ENCODE results near the gene NDUFC1.
"Not testable (repeated sequence)": the region's sequence is repeated elsewhere in the genome, so short reads cannot be mapped to it uniquely, and the experiment has no call there.

NDUFC1 gene

DNA sequence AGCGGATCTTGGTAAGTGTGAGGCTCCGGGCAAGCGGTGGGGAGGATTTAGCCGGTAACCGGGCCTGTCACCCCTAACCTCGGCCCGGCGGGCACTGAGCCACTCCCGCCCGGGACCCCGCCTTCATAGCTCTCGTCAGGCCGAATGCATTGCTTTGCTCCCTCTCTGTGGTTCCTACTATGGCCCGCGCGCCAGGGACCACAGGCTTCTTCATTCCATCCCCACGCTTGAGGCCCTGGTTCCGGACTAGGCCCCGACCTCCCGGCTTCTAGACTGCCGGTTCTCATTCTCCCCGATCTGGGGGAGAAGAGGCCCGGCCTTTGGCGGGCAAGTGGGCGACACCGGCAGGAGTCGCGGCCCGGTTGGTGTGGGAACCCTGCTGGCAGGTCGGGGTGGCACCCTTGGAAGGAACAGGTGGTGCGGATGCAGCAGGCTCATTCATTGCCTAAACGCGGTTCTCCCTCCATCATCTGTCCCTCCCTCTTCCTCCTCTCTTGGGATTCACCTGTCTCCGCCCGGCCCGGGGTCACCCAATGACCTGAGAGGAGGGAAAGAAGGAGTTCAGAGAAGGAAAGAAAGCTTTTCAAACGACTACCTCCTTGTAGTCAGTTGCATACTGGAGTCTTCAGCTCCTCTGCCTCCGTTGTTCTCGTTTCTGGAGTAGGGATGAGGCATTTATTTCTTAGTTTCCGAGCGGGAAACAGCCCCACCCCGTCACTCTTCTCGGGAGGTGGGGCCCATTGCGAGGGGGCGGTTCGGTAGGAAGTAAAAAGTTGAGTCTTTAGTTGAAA is at the start of gene NDUFC1:
NDUFC1 (minus strand) TSS at position 657 of the 791 bp plus-strand sequence. CDS start 6,679 bp downstream, outside the sequence.
- peak; percentile 70 to 75 for DNase-seq

DNA sequence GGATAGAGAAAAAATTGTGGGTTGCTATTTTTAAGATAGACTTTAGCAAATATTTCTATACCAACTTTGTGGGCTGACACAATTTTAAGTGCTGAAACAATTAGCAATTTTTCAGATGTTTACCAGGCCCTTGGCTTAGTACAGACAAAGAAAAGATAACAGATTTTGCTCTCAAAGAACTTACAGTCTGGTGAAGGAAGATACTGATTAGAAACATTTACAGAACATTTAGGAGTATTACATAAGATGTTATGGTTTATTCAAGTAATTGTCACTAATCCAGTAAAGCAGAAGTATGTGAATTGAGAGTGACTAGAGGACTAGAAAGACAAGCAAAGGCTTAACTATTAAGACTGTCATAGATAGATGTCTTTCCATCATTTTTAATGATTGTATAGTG is 35.3 kb upstream of the NDUFC1 start:
- DNase-seq: no peak

DNA sequence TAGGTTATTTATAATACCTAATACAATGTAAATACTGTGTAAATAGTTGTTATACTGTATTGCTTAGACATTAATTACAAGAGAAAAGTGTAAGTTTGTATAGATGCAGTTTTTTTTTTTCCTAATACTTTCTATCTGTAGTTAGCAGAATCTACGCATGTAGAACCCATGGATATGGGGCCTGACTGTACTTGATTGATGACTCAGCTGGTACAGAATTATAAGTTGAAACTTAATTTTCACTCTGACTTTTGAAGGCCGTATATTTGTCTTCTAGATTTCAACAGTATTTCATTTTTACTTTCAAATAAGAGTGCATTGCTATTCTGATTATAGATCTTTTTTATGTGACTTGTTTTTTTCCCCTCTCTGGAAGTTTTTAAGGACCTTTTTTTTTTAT is 30.8 kb upstream of the NDUFC1 start:
- no peak for DNase-seq

DNA sequence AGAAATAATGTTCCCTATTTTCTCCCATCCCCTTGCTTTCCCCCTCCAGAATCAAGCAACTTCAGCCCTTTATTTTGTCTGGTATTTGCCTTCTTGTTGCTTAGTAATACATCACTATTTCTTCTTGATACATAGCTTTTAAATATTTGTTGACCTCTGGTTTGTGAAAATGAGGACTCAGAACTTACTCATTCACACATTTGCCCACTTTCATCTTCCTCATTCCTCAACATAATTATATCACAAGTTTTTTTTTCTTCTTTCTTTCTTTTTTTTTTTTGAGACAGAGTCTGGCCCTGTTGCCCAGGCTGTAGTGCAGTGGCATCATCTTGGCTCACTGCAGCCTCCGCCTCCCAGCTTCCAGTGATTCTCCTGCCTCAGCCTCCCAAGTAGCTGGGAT is 28.9 kb upstream of the NDUFC1 start:
- DNase-seq: no peak

DNA sequence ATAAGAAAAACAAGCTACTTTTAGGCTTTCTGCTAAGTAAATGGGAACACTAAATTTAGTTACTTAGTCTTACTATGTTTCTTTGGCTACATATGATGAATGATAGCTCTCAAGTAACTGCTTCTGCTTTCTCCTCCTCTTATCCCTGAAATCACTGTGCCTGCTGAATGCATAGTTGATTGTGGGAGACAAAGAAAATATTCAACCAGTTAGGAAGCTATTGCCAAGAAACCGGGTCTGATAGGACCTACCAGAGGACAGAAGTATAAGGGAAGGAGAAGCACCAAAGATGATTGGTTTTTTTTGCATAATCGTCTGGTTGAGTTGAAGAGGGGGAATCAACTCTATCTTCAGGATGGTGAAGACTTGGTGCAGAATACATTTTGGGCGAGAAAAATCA is 28.0 kb upstream of the NDUFC1 start:
- no peak for DNase-seq

DNA sequence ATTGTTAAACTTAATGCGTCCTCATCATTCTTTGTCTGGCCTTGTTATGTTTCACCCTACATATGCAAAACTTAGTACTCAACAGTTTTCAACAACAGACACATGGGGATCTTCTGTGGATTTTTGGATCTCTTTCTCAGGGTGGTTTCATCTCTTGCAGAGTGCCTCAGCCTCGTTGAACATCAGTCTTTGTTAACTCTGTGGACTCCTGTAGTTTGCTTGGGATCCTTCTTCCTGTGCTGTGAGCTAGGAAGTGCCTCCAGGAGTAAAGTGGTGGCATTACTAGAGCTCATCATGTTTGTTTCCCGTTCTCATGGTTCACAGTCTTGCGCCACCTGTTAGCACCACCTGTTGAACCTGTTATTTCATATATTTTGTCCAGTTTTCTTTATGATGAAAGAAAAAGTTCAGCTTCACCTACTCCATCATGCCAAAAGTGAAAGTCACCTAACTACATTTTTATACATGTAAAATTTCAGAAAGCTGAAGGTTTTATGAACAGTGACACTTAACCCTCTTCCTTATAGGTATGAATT is 27.5 kb upstream of the NDUFC1 start:
- no peak for DNase-seq

DNA sequence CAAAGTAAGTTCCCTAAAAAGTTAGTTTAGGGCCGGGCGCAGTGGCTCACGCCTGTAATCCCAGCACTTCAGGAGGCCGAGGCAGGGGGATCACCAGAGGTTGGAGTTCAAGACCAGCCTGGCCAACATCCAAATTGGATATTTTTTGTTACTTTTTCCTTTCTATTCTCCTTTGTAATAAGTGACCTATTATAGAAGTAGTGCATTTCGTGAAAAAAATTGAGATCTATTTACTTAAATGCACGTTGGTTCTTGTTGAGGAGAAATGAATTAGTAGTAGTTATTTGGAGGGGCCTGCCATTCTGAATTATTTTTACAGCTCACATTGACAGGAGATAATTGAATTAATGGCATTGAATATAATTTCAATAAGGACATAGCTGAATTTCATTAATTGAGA is 22.3 kb upstream of the NDUFC1 start:
- no peak for DNase-seq

DNA sequence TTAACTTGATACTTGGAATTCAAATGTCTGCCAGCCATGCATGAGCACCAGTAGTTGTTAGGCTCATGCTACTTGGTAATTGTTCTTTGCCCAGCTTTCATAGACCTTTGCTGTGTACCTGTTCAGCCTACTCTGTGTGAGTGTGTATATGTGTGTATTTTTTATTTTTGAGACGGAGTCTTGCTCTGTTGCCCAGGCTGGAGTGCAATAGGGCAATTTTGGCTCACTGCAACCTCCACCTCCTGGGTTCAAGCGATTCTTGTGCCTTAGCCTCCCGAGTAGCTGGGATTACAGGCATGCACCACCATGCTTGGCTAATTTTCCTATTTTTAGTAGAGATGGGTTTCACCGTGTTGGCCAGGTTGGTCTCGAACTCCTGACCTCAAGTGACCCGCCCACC is 20.3 kb upstream of the NDUFC1 start:
- DNase-seq: not testable (repeated sequence)

DNA sequence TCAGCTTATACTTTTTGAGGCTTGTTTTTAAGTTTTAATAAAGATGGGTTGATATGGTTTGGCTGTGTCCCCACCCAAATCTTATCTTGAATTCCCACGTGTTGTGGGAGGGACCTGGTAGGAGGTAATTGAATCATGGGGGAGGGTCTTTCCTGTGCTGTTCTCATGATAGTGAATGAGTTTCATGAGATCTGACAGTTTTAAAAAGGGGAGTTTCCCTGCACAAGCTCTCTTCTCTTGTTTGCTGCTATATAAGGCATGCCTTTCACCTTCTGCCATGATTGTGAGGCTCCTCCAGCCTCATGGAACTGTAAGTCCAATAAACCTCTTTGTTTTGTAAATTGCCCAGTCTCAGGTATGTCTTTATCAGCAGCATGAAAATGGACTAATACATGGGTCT is 19.8 kb upstream of the NDUFC1 start:
- not testable (repeated sequence) for DNase-seq

DNA sequence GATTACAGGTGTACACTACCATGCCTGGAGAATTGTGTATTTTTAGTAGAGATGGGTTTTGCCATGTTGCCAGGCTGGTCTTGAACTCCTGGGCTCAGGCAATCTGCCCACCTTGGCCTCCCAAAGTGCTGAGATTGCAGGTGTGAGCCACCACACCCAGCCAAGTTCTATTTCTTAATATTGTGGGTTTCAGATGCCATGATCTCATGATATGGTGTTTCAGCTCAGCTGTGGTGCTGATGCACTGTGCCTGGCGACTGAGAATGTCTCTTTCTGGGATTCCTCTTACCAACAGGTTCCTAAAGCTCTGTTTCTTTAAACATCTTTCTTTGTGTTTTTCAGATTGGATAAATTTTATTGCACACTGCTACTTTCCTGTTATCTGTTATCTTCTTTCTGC is 17.3 kb upstream of the NDUFC1 start:
- DNase-seq: no peak

DNA sequence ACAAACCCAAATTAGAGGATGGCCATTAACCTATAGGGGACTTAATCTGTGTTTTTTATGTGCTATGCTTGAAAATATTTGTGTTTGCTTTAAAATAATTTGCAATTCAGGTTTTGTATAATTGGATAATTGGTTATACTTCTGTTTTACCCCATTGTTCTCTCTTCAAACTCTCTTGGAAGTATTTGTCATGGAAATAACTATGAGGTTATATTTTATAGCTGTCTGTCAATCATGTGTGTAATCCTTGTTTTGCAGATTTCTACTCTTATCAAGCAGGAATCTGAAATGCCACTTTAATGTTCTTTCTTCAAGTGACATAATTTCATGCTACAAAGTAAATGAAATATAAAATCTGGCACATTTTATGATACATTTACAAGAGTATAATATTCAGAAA is 15.4 kb upstream of the NDUFC1 start:
- DNase-seq: no peak

DNA sequence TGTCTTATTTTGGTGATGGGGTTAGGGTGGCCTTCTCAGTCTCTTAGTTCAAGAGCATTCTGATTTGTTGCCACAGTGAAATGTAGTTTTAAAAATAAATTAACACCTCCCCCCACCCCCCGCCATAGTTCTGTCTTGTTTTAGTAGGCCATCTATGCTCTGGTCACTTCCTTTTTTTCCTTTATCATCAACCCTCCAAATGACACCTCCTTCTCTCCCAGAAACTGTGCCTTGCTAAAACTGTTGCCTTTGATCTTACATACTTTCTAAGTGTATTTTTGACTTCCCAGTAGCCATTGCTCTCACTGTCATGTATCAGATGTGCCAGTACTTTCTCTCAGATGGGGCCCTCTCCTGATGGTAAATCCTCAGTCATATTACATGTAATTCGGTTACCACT is 14.5 kb upstream of the NDUFC1 start:
- DNase-seq: no peak

DNA sequence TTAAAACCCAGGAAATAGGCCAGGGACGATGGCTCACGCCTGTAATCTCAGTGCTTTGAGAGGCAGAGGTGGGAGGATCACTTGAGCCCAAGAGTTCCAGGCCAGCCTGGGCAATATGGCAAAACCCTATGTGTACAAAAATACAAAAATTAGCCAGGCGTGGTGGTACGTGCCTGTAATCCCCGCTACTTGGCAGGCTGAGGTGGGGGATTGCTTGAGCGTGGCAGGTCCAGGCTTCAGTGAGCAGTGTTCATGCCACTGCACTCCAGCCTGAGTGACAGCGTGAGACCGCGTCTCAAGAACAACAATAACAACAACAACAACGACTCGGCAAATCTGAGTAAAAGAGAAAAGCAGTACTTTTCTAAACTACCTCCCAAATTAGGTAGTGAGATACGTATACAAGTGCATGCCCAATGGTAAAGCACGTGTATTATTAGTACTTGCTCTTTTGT is 13.0 kb upstream of the NDUFC1 start:
- DNase-seq: no peak

DNA sequence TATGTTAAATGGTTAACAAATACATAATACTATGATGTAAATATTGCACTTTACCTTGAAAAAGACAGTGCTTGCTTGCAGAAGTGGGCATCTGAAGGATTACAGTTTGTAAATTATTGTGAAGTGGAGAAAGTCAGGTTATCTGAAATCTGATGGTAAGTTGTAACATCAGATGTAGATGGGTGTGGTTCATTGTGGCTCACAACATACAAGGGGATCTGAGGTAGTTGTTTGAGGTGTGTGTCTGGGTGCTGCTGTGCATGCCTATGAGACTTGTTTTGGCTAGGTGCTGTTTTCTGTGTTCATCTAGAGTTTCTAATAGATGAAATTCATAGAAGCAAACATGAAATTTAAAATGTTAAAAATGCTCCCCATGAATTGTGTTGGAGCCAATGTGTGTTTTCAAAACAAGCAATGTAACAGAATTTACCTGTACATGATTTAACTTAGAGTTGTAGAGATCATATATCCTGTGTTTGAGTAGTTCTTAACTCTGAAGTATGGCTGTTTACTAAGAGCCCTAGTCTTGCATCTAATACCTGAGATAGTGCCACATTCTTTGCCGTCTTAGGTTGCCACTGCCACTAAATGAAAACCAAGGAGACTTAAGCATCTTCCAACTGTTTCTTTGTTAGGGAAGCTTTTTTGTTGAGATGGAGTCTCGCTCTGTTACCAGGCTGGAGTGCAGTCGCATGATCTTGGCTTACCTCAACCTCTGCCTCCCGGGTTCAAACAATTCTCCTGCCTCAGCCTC is 11.9 kb upstream of the NDUFC1 start:
- DNase-seq: no peak

DNA sequence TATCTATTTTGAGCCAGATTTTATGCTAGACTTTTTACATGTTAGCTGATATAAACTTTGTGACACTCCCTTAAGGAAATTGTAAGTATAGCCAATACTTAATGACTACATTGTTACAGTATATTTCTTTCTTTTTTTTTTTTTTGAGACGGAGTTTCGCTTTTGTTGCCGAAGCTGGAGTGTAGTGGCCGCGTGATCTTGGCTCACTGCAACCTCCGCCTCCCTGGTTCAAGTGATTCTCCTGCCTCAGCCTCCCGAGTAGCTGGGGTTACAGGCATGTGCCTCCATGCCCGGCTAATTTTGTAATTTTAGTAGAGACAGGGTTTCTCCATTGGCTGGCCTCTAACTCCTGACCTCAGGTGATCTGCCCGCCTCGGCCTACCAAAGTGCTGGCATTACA is 11.1 kb upstream of the NDUFC1 start:
- DNase-seq: not testable (repeated sequence)

DNA sequence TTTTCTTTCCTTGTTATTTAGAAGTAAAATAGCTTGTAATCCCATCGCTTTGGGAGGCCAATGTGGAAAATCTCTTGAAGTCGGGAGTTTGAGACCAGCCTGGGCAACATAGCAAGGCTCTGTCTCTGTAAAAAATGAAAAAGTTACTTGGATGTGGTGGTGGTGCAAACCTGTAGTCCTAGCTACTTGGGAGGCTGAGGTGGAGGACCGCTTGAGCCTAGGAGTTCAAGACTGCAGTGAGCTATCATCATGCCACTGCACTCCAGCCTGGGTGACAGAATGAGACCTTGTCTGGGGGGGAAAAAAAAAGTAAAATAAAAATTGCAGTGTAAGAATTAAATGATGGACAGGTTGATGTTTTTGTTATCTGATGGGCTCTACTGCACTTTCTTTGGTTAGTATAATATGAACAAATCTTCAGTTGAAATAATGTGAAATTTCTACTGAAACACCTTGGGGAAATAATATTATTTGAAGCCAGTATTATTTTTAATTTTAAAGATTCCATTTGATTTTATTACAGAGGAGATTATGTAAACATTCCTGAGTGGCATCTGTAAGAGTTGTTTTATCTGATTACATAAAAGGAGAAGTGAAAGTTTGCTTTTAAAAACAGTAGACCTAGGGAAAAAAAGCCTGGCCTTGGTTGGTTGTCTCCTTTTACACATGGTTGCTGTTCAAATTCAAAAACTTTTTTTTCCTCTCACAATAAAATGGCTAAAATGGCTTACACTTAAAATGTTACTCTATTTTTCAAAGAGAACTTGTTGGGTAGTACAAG is 10.5 kb upstream of the NDUFC1 start:
- no peak for DNase-seq

DNA sequence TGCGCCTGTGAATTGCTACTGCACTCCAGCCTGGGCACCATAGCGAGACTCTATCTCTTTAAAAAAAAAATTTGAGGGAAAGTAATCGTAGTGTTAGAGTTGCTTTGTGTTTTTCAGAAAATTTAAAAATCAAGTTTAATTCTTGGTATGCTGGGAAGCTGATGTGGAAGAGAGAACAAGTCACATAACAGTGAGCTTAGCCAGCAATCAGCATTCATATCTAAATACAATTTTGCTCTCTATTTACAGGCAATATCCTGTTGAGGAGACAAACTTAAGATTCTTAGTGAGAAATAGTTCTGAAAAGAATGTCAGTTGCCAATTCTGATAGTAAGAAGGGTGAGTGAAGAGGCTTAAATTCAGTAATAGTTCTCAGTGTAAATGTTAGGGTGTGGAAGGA is 9.6 kb upstream of the NDUFC1 start:
- no peak for DNase-seq

DNA sequence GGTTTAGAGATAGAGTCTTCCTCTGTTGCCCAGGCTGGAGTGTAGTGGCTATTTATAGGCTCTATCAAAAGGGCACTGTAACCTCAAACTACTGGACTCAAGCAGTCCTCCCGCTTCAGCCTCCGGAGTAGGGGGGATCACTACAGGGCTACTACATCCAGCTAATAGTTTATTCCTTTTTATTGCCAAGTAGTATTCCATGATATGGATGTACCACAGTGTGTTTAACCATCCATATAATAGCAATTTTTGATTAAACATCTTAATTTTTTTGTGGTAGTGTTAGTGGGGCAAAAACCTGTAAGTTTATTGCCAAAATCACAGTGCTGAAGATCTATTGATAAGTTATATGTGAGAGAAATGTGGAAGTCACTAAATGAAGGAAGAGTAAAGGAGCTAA is 2.6 kb upstream of the NDUFC1 start:
- no peak for DNase-seq

DNA sequence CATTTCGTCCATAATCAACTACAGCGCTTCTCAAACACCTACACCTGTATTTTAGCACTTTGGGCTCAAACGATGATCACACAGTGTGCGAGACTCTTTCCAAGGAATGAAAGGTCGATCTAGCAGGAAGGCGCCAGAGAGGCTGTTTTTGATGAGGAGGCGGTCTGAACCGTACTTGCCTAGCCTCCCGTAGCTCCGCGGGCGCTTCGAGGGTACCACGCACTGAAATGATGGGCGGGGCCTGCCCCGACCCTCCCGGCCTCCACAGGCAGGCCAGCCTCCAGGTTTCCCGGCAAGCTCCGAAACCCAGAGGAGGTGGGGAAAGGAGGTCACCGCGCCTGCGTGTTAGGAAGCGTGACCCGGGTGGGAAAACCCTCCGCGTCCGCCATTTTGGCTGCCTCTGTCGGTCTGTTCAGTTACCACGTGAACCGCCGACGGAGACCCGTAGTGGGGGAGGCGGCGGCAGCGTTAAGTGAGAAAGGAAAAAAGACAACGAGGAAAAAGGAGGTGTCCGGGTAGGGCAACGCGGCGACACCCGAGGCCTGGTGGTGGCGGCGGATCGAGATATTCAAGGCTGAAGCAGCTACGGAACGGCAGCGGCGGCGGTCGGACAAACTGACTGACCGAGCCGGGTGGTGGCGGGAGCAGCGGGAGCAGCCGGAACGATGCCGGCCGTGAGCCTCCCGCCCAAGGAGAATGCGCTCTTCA is 1.0 kb downstream of the NDUFC1 start, which contains the start of gene NAA15:
NAA15 (plus strand) TSS at position 393 of the 708 bp plus-strand sequence; CDS start at position 666, 273 bp downstream.
- DNase-seq: peak; percentile 97 to 98

DNA sequence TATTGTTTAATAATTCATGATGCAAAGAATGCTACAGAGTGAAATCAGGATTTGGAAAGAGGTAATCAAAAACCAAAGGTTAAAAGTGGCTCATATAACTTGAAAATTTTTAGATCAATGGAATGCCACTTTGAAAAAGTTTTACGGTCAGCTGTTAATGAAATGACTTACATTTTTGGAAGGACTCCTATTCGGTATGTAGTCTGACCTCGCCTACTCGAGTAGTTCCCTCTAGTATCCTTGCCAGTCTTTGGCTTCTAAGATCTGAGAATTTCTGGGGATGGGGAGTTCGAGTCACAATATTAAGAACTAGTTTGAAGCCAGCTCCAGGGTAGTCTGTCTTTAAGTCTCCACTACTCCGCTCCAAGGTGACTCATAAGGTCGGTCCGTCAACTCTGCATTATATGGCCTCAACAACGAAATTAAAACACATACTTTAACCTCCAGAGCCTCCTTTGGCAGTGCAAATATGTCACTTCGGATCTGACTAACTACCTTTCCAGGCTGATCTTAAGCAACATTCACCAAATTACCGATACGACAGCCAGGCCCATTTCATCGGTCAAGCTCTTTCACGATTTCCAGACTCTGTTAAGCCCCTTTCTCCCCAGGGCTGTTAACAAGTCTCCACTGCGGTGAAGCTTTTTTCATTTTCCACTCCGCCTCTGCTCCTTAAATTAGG is 1.7 kb downstream of the NDUFC1 start:
- no peak for DNase-seq

DNA sequence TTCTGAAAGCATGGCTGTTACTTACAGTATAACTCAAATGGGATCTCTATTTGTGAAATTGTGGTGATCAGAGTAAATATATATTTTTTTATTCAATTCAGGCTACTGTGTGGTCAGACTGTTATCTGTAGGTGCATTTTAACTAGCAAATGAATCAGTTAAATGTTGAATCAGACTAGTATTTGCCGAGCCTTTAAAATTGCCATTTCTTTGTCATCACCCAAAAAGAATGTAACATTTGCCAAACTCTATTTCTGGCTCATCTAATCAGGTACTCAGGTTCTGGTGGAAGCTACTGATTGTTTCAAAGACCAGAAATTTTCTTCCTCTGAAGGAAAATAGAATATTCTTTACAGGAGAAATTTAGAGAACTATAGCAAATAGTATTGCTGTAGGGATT is 2.7 kb downstream of the NDUFC1 start:
- DNase-seq: no peak

DNA sequence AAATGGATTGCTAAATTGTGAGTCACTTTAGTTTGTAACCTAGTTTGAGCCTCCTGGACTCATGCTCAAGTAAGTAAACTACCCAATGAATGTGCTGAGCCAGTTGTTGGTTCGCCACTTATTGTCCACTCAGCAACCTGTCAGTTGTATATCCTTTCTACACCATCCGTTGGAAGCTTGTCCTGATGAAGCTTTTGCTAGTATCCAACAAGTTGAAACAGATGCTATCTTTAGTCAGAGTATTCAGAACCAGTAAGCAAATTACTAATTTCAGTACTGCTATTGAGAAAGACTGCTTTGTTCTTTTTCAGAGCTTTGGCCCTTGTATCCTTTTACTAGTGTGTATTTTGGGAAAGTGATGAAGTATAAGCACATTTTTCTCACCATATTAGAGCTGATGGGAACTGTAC is 5.3 kb downstream of the NDUFC1 start:
- DNase-seq: no peak
